H7 (cell line): ENCODE data around the gene APBA2. TPM values are rescaled to one million over a fixed set of nuclear protein-coding genes. Genes with fewer than 3 reads are reported as not detected.

Source experiments
- DNase-seq: peaks from one replicate; pipeline ENCODE4 v3.0.0; 2012
- H3K27me3 ChIP-seq: 2 replicates; pipeline ENCODE4 v1.6.0; 2011; ENCODE audit warnings: mild to moderate bottlenecking, low read length; ENCODE audit not compliant: control insufficient read depth, insufficient read depth
- H3K36me3 ChIP-seq: replicated peaks from 2 replicates; pipeline ENCODE4 v1.5.1; 2011; ENCODE audit warnings: low read length; ENCODE audit not compliant: control insufficient read depth, insufficient read depth
- H3K4me3 ChIP-seq: 2 replicates; pipeline ENCODE4 v1.5.1; 2011; ENCODE audit warnings: low read depth, mild to moderate bottlenecking, control low read depth, low read length, moderate library complexity; ENCODE audit not compliant: insufficient read depth
- total RNA-seq: library from RNA; depleted of rRNA; stranded (reverse); fragments of >200 nt; shearing (Covaris generic); gene quantifications from 2 replicates; pipeline ENCODE4 v1.2.3, GENCODE V29; 2014

APBA2 gene
- total RNA-seq, 1 experiment from 2014 or later: 15.6 TPM

DNA sequence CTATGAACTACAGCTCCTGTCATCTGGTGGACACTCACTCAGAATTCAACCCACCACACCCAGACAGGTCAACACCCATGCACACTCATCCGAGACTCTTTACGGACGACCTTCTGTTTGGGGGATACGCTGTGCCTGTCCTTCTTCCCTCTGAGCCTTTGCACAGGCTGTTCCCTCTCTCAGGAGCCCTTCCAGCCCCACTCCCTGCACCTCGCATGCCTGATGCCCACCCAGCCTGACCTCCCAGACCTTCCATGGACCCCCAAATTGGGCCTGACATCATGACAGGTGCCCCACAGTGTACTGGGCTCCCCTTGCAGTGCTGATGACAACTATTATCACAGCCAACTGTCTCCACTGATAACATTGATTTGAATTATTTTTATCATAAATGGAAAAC lies 248.0 kb downstream of the APBA2 start:
- H3K4me3 ChIP-seq: no peak overlapping the region
- no peaks in the 10 kb centered on the region for H3K36me3 ChIP-seq
- peak; percentile 21 for DNase-seq
- no peaks in the 10 kb centered on the region for H3K27me3 ChIP-seq

GRCh38 chr15:29134239-29134638 lies 248.5 kb downstream of the APBA2 start:
- no peaks in the 10 kb centered on the region for H3K27me3 ChIP-seq
- H3K36me3 ChIP-seq: no peaks in the 10 kb centered on the region
- peak; percentile 18 for DNase-seq
- no peak overlapping the region for H3K4me3 ChIP-seq

DNA sequence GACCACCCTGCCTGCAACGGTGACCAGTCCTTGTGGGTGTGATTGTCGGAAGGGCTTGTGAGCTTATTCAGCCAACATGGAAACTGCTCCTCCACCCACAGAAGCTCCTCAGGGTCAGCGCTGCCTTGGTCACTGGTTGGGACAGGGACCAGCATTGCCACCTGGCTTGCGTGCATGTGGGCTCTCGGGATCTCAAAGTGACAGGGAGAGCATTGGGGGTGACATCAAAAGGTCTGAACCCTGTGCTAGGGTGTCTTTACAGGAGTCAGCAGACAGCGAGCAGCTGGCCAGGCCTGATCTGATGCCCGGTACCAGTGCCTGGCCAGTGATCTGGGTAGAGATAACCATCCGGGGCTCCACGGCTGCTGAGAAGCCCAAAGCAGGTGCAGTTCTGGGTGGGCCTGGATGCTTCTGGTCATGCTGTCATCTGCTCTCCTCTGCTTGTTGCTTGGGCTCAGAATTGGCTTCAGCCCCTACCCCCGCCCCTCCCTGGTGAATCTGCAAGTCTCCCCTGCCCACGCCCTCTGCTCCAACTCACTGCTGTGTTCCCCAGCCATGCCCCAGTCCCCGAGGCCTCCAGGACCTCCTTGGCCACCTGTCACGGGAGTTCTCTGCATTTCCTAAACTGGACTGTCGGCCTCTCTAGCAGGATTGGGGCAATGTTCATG lies 249.0 kb downstream of the APBA2 start:
- peak; percentile 32 for DNase-seq
- Histone ChIP-seq H3K36me3 (no peaks in the 10 kb centered on the region), H3K27me3 (no peaks in the 10 kb centered on the region), H3K4me3 (no peak overlapping the region)

GRCh38 chr15:29135309-29135657 lies 249.5 kb downstream of the APBA2 start:
- H3K27me3 ChIP-seq: no peaks in the 10 kb centered on the region
- H3K4me3 ChIP-seq: no peak overlapping the region
- H3K36me3 ChIP-seq: no peaks in the 10 kb centered on the region
- DNase-seq: no peak

- peak; percentile 51 for DNase-seq
- no peaks in the 10 kb centered on the region for H3K27me3 ChIP-seq
- H3K4me3 ChIP-seq: no peak overlapping the region
- no peaks in the 10 kb centered on the region for H3K36me3 ChIP-seq
Measured at GRCh38 chr15:29135702-29136646, 250.2 kb downstream of the APBA2 start.

- peak; percentile 23 for DNase-seq
- Histone ChIP-seq H3K4me3 (no peak overlapping the region), H3K27me3 (no peaks in the 10 kb centered on the region), H3K36me3 (no peaks in the 10 kb centered on the region)
Measured at GRCh38 chr15:29138260-29138659, 252.5 kb downstream of the APBA2 start.

DNA sequence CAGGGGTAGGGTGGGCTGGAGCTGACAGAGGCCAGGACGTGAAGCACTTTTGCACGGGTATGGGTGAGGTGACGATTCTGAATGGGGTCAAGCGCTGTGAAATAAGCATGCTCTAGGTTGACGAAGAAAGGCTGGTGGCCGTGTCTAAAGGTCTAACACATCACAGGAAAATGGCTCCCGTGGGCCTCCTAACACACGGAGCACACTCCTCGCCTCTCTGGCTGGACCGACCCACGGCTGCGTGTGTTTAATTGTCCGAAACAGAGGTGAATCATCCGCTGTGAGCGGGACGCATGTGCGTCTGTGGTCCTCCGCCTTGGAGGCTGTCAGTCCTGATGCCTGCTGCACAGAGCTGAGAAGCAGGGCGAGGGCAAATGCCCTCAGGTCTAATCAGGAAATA lies 253.3 kb downstream of the APBA2 start:
- no peak overlapping the region for H3K4me3 ChIP-seq
- peak; percentile 29 for DNase-seq
- H3K27me3 ChIP-seq: no peaks in the 10 kb centered on the region
- H3K36me3 ChIP-seq: no peaks in the 10 kb centered on the region

DNA sequence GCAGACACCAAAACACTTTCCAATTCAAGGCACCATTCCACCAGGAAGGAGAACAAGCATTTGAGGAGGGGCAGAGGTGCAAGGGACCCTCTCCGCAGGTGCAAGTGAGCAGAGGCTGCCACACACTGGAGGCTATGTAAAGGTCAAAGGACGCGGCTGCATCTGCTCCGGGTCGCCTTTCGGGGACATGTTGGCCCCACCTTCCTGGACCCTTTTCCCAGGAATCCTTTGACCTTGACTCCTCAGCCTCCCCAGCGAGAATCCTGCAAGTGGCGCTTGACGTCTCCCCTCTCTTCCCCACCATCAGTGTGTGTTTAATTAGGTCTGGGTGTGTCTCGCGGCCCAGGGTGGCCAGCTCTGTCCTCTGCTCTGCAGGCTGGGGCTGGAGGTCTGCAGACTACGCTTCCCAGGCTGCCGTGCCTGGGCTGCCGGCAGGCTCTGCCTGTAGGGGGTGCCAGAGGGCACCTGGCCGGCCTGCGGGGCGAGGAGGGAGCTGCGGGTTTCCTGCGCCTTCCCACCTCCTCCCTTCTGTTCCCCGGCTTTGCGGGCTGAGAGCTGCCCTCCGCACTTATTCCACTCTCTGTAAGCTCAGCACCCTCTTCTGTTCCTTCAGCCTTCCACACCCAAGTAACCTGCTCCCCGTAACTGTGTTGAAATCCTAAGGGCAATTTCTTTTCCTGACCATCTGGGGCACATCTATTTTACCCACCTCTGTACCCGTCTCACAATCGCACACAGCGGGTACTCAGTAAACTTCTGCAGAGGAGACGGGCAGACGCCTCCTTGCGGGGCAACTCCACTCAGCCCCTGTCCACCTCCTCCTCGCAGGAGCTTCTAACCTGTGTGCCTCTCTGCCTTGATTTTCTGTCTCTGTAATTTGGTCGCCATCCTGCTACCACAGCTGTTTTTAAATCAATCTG lies 254.0 kb downstream of the APBA2 start:
- Histone ChIP-seq H3K27me3 (no peaks in the 10 kb centered on the region), H3K4me3 (peak overlapping the region; percentile 25), H3K36me3 (no peaks in the 10 kb centered on the region)
- DNase-seq: peak; percentile 98

DNA sequence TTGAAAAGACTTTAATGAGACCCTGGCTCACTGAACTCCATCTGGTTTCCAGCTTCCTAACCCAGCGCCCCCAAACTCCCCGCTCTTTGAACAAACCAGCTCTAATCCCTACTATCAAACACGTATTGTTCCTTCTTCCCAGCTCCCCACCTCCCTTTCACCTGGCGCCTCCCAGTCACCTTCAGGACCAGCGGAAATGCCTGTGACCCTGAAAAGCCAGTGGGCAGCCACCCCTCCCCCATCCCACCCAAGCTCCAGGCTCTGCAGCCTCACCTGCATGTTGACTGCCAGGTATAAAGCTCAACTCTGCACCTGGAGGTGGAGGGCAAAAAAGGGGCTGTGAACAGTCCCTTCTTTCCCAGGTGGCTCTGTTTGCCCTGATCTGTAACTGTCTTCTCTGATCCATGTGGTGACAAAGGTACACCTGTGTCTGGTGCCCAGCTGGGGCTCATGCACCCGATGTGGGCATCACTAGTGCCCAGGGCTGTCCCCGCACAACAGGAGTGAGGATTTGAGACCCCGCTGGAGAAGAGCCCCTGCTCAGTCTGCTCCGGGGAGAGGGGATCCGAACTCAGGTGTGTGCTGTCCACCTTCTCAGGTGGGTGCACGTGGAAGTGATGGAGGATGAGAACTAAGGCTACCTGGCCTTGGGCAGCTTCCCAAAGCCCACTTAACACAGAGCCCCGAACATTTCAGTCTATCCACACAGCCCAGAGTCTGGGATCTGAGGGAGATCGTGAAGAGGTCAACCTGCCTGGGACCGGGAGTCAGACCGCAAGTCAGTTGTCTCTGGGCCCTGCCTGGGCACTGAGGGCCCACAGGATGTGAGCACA lies 254.9 kb downstream of the APBA2 start:
- Histone ChIP-seq H3K4me3 (peak overlapping the region; percentile 25; the same call in 1 of the 2 replicates), H3K36me3 (no peaks in the 10 kb centered on the region), H3K27me3 (no peaks in the 10 kb centered on the region)
- peak; percentile 72 for DNase-seq

DNA sequence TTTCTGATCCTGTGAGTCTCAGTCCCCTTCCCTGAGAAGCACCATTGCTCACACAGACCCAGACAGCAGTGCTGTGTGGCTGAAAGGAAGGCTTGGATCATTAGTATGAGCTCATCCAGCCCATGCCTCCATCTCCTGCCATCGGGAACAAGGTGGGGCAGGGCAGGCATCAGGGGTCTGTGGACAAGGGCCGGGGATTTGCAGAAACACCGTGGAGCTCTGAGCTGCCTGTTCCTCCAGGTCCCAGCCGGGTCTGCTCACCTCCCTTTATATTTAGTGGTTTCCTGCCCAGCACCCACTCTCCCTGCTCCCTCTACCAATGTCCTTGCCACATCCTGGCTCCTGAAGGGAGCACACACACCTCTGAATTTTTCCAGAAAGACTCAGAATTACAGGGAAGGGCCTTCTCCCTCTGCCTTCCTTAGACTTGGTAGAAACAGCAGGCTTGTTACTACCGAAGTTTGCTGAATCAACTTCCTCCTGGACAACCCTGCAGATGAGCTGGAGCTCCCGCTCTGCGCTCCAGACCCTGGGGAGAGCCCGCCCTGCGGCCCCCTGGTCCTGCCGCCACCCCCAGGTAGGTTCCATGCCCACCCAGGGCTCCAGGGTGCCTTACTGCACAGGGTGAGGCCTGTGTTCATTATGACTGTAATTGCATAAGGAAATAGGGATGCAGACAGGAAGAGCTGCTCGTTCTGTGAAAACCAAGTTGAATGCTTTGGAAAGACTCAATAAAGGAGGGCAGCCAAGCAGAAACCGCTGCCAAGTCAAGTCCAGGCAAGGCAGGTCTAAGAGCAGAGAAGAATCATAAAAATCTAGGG lies 255.7 kb downstream of the APBA2 start:
- Histone ChIP-seq H3K27me3 (no peaks in the 10 kb centered on the region), H3K36me3 (no peaks in the 10 kb centered on the region), H3K4me3 (no peak overlapping the region)
- DNase-seq: peak; percentile 36

- Histone ChIP-seq H3K4me3 (no peak overlapping the region), H3K27me3 (no peaks in the 10 kb centered on the region), H3K36me3 (no peaks in the 10 kb centered on the region)
- DNase-seq: peak; percentile 15
Measured at GRCh38 chr15:29142129-29142747, 256.5 kb downstream of the APBA2 start.

DNA sequence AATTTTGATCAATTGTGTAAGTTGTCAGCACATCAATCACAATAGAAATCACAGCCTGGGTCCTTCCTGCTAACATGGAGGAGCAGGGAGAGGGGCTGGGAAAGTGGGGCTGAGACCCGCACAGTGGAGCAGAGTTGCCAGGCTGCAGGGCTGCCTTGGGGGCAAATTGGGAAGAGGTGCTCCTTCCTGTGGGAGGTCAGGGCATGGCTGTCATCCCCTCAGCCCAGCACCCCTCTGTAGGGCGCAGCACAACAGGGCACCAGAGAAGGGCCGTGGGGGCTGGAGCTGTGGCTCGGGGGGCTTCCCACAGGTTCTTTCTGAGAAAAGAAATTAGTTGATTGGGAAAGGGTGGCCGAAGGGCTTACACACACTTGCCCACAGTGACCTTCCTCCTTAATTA lies 257.5 kb downstream of the APBA2 start:
- peak; percentile 21 for DNase-seq
- Histone ChIP-seq H3K36me3 (no peaks in the 10 kb centered on the region), H3K27me3 (no peaks in the 10 kb centered on the region), H3K4me3 (no peak overlapping the region)
